Sciatic nerve (tissue), 2 donors: Measurements from ENCODE around the gene DTD1. TPM values are rescaled to one million over a fixed set of nuclear protein-coding genes. Genes with fewer than 3 reads are reported as not detected.

Experiments
- ATAC-seq: fragments of 200-7000 bp; cut with Tn5 transposase; one replicate; pipeline ENCODE4 v1.9.1; 2020; ENCODE audit warnings: mild to moderate bottlenecking, moderate library complexity
- DNase-seq: peaks from one replicate; pipeline ENCODE4 v3.0.0-alpha.2; 2020; ENCODE audit warnings: low spot score
- intact Hi-C: fragments of 100-400 bp; cut with DNase I; formaldehyde crosslinking; loops from one replicate; pipeline ENCODE4 v1.14.2; 2022
- total RNA-seq: library from RNA; stranded (reverse); fragmentation: NEBNext Ultra II Directional; extraction: Animal tissue kit (Norgen Biotek cat#: 25700); gene quantifications from one replicate; pipeline ENCODE4 v1.2.1, GENCODE V29; 2021
- donor health status: DM: no; HTN: no; CAD: no.
- donor health status: DM: no; HTN: no; CAD: no.

DTD1 gene
- total RNA-seq, 1 donor from 2014 or later = 31.6 TPM

DNA sequence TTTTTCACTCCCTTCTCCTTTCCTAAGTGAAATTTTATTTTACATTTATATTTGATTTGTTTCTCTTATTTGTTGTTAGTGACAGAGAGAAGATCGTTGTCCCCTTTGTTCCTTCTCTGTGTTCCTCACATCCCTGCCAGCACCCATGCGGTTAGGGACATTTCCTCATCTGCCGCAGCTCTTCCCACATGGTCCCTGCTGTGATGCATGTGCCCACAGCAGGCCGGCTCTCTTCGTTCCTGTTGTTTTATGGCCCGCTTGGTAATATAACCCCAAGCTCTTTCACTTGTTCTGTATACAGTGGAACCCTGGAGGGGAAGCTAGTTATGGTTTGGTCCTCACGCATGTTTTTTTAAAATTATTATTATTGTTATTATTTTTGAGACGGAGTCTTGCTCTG is 23.6 kb downstream of the DTD1 start:
- no peak for DNase-seq
- ATAC-seq = no peak
- intact Hi-C loops = no loop called here

GRCh38 chr20:18613553-18613952 is 25.7 kb downstream of the DTD1 start:
- DNase-seq = no peak
- intact Hi-C loops = no loop called here
- no peak for ATAC-seq

- DNase-seq (no peak), ATAC-seq (no peak)
- intact Hi-C loops = no loop called here
Measured at GRCh38 chr20:18614244-18614643, 26.4 kb downstream of the DTD1 start.

DNA sequence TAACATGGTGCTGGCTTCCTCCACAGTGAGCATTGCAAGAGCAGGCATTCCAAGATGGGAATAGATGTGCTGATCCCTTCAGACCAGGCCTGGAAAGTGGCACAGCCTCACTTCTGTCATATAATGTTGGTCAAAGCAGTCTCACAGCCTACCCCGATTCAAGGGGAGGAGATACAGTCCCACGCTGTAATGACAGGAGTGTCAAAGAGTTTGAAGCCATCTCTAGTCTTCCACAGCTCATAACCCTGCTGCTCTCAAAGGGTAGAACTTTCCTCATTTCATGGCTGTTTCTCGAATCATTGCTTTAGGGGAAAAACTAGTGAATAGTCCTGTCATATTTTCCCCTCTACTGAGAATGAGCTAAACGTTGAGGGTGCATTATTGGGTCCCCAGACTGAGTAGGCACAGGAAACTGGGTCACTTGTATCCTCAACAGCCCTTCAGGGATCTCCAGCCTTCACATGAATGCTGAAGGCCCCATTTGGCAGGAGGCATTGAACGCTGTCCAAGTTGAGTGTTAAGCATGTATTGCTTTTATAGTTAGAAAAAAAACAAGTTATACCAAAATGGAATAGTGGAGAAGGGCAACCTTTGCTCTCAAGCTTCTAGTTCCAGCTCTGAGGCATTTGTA is 27.3 kb downstream of the DTD1 start:
- DNase-seq (no peak), ATAC-seq (no peak)

GRCh38 chr20:18621004-18621403 is 33.1 kb downstream of the DTD1 start:
- ATAC-seq (no peak), DNase-seq (no peak)
- intact Hi-C loops = loop anchor here (10.0 kb wide), 1 partner anchor 1034 kb away; no protein-coding TSS in a partner anchor

More for the DNA sequence above, 27.3 kb downstream of the DTD1 start:
- intact Hi-C loops = no loop called here

- intact Hi-C loops = loop anchor here (10.0 kb wide), 1 partner anchor 1031 kb away; no protein-coding TSS in a partner anchor
- no peak for ATAC-seq
- no peak for DNase-seq
Measured at GRCh38 chr20:18623156-18623910, 35.5 kb downstream of the DTD1 start.

GRCh38 chr20:18624948-18625347 is 37.1 kb downstream of the DTD1 start:
- intact Hi-C loops = loop anchor here (10.0 kb wide), 1 partner anchor 1030 kb away; no protein-coding TSS in a partner anchor
- ATAC-seq (no peak), DNase-seq (no peak)

- intact Hi-C loops = loop anchor here (10.0 kb wide), 1 partner anchor 1029 kb away; no protein-coding TSS in a partner anchor
- ATAC-seq (no peak), DNase-seq (no peak)
Measured at GRCh38 chr20:18625907-18626655, 38.2 kb downstream of the DTD1 start.

DNA sequence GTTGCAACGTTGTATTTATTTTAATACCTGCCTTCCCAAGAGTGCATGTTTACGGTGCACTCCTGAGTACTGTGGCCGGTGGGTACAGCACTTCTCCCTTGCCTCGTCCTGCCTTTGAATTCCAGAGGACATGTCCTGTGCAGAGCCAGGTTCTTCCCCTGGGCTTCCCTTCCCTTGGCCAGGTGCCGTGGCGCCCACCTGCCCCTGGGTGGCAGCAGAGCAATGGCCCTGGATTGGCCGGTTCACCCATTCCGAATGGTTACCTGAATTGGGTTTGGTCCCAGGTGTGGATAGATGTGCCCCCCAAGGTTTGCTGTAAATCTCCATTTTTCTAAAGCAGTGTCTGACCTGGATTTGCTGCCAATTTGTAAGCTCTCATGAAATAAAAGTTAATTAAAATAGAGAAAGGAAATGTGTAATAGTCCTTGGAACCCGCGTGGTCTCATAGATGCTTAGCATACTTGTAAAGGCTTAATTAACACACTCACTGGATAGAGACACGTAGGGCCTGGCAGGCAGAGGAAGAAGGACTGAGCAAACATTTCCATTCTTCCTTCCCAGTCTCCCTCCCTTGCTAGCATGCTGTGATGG is 40.6 kb downstream of the DTD1 start:
- ATAC-seq = no peak
- DNase-seq = no peak
- intact Hi-C loops = loop anchor here (10.0 kb wide), 1 partner anchor 1026 kb away; no protein-coding TSS in a partner anchor

DNA sequence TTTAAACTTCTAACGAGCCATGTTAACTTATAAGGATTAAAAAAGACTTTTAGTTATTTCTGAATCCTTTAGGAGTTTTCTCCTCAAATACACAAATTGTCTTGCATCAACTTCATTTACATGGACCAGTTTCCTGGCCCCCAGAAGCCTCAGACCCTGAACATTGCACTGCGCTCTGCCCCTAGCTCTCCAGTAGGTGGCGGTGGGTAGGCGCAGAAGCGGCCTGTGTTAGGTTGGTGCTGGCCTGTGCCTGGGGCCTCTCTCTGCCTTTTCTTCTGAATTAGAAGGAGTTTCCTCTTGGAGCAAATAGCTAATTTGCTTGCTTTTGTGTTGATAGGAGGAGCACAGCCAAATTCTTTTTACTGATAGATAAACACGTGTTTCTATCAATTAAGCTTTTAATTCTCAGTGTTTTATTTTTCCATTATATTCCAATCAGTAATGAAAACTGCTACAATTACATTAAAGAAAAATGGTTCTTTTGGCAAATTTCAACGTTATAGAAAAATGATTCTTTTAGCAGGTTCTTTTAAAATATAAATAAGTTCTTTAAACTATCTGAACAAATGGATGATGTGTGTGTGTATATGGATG is 44.4 kb downstream of the DTD1 start:
- intact Hi-C loops = no loop called here
- DNase-seq (peak; percentile 77), ATAC-seq (peak; percentile 92)

DNA sequence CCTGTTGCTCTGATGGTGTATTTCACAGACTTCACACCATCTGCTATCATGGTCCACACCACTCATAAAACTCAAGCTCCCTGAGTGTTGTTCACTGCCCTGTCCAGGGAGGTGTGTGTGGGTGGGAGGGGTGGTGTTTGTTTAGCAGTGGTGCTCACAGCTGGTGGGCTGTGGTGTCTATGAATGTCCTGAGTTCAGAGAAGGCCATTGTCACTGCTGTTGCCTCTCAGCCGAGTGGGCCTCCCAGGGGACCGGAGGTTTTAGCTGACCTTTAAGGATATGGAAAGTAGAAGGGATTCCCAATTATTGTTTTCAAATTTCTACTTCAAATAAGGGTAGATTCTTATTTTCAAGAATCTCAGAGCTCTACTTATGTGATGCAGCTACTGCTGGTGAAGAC is 45.6 kb downstream of the DTD1 start:
- no peak for DNase-seq
- ATAC-seq = peak; percentile 14
- intact Hi-C loops = no loop called here

DNA sequence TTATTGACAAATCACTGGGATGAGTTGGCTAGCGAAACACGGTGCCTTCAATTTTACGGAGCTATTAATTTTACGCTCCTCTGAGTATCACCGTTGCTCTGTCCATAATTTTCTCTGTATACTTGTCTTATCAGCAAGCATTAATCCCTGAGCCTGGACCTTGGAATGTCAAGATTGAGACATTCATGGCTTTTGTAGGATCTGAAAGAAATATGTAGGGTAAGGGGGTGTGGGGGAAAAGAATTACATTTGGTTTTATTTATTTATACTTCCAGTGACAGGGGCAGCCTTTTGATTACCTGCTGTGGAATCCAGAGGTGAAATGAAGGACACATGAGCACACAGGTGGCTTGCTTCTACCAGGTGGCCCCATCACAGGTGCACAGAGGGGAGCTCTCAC is 46.6 kb downstream of the DTD1 start:
- DNase-seq (no peak), ATAC-seq (no peak)
- intact Hi-C loops = no loop called here

DNA sequence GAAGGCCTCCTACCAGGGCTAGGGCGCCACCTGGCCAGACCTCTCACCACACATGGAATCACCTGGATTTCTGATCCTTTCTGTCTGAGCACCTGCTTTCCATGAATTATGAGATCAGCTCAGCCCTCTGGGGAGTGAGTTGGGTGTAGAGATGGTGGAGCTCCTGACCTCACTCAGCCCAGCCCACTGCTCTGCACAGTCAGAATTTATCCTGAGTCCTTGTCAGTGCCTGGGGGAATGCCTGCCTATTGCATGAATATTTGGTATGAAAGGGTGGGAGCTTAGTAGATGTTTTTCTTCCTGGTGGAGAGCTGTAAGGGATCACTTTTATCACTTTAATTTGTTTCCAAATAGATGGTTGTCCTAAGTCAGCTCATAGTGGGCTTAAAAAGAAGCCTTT is 47.5 kb downstream of the DTD1 start:
- DNase-seq (no peak), ATAC-seq (no peak)
- intact Hi-C loops = no loop called here

DNA sequence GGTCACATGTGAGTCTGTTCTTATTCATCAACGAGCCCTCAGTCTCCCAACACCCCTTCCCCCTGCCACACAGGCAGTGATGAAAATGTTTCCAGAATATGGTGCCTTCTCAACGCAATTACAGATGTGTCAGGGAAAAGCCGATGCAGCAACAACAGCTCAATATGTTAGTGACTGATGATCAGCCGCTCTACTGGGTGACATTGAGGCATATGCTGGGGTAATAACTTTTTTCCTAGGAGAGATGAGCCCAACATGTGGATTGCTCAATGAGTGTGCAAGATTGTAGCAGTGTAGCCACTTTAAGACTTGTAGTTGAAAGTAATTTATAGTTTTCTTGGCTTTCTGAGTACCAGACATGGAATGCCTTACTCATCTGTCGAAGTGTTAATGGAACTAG is 49.4 kb downstream of the DTD1 start:
- DNase-seq (no peak), ATAC-seq (no peak)
- intact Hi-C loops = no loop called here

DNA sequence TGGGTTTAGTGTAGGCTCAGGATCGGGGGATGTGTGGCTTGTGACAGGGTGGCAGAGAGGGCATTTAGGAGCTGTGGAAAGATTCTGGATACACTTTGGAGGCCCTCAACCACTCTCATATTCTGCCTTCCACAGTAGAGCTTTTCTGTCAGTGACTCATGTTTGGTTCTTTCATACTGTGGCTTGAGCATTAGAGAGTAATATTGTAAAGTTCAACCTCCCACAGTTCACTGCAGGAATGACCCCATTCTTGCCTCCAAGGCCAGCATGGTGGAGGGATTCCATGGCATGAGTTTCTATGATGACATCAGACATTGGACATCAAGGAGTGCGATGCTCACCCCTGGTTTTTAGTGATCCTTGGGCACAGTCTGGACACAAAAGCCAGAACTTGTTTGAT is 50.9 kb downstream of the DTD1 start:
- intact Hi-C loops = no loop called here
- no peak for DNase-seq
- no peak for ATAC-seq

DNA sequence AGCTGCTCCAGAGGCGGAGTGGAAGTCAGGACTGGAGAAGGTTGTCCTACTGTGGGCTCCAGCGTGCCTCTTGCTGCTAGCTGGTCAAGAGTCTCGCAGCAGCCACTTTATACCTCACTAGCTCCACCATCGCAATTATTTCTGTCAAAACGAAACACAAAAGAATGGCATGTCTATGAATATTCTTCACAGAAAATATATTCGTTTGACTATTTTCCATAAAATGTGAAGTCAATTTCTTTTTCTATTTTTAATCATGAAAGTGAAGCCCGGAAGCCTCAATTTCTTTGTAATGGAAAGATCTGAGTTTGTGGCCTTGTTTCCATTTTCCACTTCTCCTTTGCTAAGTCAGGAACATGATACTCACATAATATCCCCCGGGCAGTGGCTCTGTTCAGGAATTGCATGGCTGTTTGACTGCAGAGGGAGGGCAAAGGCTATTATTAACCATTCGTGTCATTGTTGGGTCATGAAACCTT is 51.7 kb downstream of the DTD1 start:
- no peak for ATAC-seq
- no peak for DNase-seq
- intact Hi-C loops = no loop called here

- no peak for DNase-seq
- intact Hi-C loops = no loop called here
- no peak for ATAC-seq
Measured at GRCh38 chr20:18645196-18645745, 57.4 kb downstream of the DTD1 start.

DNA sequence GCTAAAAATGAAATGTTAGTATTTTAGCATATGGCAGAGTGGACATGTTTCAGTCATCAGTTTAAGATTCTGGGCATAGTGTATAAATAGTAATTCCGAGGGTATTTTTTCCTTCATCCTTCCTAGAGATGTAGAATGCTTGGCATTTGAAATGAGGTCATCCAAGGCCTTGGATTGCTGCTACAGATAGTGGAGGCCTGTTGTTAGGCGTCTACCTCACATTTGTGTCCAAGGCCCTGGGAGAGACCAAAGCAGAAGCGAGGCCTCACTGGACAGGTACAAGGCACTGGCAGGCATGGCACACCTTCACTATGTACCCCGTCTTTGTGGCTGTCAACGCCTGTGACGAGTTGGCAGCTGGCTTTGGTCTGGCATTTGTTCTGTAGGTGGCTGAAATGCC is 58.0 kb downstream of the DTD1 start:
- no peak for DNase-seq
- ATAC-seq = no peak
- intact Hi-C loops = no loop called here

GRCh38 chr20:18647777-18648176 is 59.9 kb downstream of the DTD1 start:
- intact Hi-C loops = no loop called here
- no peak for DNase-seq
- ATAC-seq = no peak
